ENCODE results near the gene ATPAF1.

The ATPAF1 gene

DNA sequence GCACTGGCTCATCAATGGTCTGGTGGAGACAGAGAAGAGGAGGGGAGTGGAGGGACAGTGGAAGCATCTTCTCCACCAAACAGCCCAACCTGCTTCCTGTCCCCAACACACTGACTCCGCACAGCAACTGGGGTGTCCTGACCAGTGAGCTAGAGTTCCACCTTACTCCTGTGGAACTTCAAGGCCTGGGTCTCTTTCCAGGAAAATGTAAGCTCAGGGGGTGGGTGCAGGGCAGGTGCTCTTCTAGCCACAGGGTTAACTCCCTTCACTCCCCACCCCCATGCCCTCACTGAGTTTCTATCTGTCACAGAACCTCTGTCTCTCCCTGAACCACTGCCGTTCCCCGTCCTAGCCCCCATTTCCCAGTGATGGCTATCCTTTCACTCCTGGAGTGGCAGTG is 52.4 kb downstream of the ATPAF1 start:
- Histone ChIP-seq H2AFZ (ENCODE audit: low read length, unreplicated experiment) (no peak overlapping the region), H3K4me1 (ENCODE audit: control insufficient read depth, insufficient read depth, low read length, unreplicated experiment) (peaks cover 38% of the 10 kb centered on the region), H3K4me3 (ENCODE audit: low read depth, low read length) (peak overlapping the region; percentile 88), H3K27ac (ENCODE audit: low read depth, low read length) (no peak overlapping the region), H3K27me3 (ENCODE audit: insufficient read depth, low read length) (no peaks in the 10 kb centered on the region), H3K36me3 (ENCODE audit: insufficient read depth, low read length) (no peaks in the 10 kb centered on the region), H3K79me2 (ENCODE audit: control insufficient read depth, insufficient read depth, low read length, unreplicated experiment) (peaks cover 4% of the 10 kb centered on the region)

DNA sequence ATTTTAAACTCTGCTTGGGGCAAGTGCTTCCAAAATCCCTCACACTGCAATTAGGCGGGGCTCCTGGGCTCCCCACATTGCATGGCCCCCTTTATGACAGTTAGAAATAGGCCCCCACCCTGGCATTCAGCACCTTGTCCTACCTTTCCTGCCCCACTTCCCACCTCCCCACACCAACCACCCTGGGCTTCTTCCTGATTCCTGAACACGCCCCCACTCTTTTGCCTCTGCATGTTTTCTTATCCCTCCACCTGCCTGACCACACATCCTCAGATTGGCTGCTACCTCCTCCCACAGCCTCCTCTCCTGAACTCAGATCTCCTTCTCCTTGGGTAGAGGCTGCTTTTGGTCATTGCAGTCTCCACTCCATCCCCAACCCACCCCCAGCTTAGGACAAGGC is 53.1 kb downstream of the ATPAF1 start:
- no peaks in the 10 kb centered on the region for H3K27me3 ChIP-seq (ENCODE audit: insufficient read depth, low read length)
- no peaks in the 10 kb centered on the region for H3K36me3 ChIP-seq (ENCODE audit: insufficient read depth, low read length)
- H3K4me1 ChIP-seq (ENCODE audit: control insufficient read depth, insufficient read depth, low read length, unreplicated experiment) = peaks cover 38% of the 10 kb centered on the region
- H3K27ac ChIP-seq (ENCODE audit: low read depth, low read length) = no peak overlapping the region
- no peak overlapping the region for H2AFZ ChIP-seq (ENCODE audit: low read length, unreplicated experiment)
- peaks cover 4% of the 10 kb centered on the region for H3K79me2 ChIP-seq (ENCODE audit: control insufficient read depth, insufficient read depth, low read length, unreplicated experiment)
- peak overlapping the region; percentile 88; the same call in 1 of the 2 replicates for H3K4me3 ChIP-seq (ENCODE audit: low read depth, low read length)

DNA sequence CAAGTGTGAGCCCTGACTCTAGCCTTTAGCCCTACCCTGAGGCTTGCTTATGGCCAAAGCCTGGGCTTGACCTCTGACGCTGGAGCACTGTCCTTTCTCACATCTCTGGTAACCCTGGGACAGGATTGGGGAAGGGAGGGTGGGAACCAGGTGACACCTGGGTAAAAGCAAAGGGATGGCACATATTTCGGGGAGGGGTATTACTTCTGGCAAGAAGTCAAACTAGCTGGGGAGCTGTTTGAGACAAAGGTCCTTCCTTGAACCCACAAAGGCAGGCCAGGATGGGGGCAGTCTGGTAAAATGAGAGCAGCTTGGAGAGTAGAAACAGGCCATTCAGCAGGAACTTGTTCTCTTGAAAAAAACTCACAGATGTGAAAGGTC is 53.6 kb downstream of the ATPAF1 start:
- H3K4me3 ChIP-seq (ENCODE audit: low read depth, low read length) = no peak overlapping the region
- H3K4me1 ChIP-seq (ENCODE audit: control insufficient read depth, insufficient read depth, low read length, unreplicated experiment) = peaks cover 38% of the 10 kb centered on the region
- no peak overlapping the region for H2AFZ ChIP-seq (ENCODE audit: low read length, unreplicated experiment)
- no peak overlapping the region for H3K27ac ChIP-seq (ENCODE audit: low read depth, low read length)
- no peaks in the 10 kb centered on the region for H3K27me3 ChIP-seq (ENCODE audit: insufficient read depth, low read length)
- peaks cover 4% of the 10 kb centered on the region for H3K79me2 ChIP-seq (ENCODE audit: control insufficient read depth, insufficient read depth, low read length, unreplicated experiment)
- H3K36me3 ChIP-seq (ENCODE audit: insufficient read depth, low read length) = peaks cover 1% of the 10 kb centered on the region; the same call in 1 of the 2 replicates

DNA sequence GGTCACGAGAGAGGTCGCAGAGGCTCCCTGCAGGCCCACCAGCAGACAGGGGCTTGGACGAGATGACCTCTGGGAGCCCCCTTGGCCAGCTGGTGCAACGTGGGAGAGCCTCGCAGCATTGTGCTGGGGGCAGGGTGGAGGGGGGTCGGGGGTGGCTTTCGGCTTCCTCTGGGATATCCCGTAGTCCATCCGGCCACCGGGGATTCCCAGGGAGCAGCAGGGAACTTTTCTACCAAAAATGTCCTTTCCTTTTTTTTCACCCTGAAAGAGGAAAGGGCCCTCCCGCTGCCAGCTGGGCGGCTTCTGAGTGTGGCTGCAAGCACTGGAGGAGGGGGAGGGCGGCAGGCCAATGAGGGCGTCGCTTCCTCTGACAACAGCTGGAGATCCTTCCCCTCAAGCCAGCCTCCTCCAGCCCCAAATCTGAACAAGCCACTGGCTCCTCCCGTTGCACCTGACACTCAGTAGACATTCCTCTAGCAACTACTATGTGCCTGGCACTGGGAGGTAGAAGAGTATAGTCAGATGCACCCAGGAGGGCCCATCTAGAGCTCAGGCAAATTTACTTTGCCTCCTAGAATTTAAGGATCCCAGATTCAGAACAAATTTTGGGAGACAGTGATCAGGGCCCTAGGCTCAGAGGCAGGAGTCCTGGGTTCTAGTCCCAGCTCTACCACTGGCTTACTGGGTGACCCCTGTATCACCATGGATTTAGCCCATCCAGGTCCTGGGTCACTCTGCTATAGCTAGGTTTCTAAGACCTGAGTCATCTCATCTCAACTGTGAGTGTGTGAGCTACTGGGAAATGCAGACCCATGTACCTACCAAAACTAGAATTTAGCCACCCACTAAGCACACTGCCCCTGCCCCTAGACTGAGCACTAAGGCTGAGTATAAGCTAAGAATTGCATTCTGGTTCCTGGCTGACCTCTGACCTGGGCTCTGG is 54.2 kb downstream of the ATPAF1 start:
- Histone ChIP-seq H2AFZ (ENCODE audit: low read length, unreplicated experiment) (no peak overlapping the region), H3K4me3 (ENCODE audit: low read depth, low read length) (no peak overlapping the region), H3K36me3 (ENCODE audit: insufficient read depth, low read length) (peaks cover 6% of the 10 kb centered on the region; the same call in 1 of the 2 replicates), H3K79me2 (ENCODE audit: control insufficient read depth, insufficient read depth, low read length, unreplicated experiment) (peaks cover 4% of the 10 kb centered on the region), H3K4me1 (ENCODE audit: control insufficient read depth, insufficient read depth, low read length, unreplicated experiment) (peaks cover 38% of the 10 kb centered on the region), H3K27me3 (ENCODE audit: insufficient read depth, low read length) (no peaks in the 10 kb centered on the region), H3K27ac (ENCODE audit: low read depth, low read length) (no peak overlapping the region)

DNA sequence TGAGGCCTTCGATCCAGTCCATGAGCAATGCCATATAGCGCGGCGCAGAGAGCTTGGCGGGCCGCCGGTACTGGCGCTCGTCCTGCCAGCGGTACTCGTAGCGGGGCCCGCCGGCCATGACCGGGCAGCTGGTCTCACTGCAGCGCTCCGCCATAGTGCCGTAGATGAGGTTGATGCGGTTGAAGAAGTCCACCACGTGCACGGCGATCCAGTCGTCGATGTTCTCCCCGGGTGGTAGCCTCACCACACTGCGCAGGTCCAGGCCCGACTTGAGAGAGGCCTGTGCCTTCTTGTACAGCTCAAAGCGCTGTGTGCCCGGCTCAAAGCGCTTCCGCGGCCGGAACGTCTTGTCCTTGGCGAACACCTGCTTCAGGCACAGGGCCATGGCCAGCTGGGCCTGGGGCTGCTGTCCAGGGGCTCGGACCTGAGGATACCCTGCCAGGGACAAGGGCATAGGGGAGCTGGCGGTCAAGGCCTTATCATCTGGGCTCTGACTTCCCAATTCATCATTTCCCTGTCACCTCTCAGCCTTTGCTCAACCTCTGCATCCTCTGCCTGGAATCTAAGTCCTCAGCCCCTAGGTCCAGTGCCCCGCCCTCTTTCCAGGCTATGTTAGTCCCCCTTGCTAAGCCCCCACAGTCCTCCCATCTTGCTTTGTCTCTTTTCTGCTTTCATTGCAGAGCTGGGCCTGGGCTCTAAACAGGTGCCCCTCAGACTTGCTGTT is 55.1 kb downstream of the ATPAF1 start:
- Histone ChIP-seq H3K79me2 (ENCODE audit: control insufficient read depth, insufficient read depth, low read length, unreplicated experiment) (peaks cover 4% of the 10 kb centered on the region), H3K4me1 (ENCODE audit: control insufficient read depth, insufficient read depth, low read length, unreplicated experiment) (peaks cover 38% of the 10 kb centered on the region), H3K27ac (ENCODE audit: low read depth, low read length) (no peak overlapping the region), H3K4me3 (ENCODE audit: low read depth, low read length) (no peak overlapping the region), H3K36me3 (ENCODE audit: insufficient read depth, low read length) (peaks cover 6% of the 10 kb centered on the region; the same call in 1 of the 2 replicates), H2AFZ (ENCODE audit: low read length, unreplicated experiment) (no peak overlapping the region), H3K27me3 (ENCODE audit: insufficient read depth, low read length) (no peaks in the 10 kb centered on the region)

DNA sequence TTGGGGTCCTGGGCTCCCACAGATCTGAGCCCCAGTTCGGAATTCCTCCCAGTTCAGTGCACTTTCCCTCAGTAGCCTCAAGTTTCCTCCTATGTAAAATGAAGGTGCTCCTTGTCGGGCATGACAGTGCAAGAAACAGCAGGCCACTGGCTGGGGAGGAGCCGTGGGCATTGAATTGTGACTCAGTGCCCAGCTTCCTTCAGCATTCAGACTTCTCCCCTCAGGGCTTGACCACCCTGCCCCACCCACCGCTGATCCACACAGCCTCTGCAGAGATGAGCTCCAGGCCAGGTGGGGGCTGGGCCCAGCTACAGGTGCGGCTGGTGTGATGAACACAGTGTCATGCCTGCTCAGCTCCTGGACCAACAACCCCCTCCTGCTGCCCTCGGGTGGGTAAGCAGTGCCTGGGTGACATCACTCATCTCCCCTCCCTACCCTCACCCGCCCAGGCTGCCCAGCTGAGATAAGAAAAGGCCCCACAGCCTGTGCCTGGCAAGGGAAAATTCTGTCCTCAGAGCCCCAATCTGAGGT is 56.4 kb downstream of the ATPAF1 start:
- no peak overlapping the region for H3K4me3 ChIP-seq (ENCODE audit: low read depth, low read length)
- H3K4me1 ChIP-seq (ENCODE audit: control insufficient read depth, insufficient read depth, low read length, unreplicated experiment) = peaks cover 33% of the 10 kb centered on the region
- H3K27me3 ChIP-seq (ENCODE audit: insufficient read depth, low read length) = no peaks in the 10 kb centered on the region
- peaks cover 4% of the 10 kb centered on the region for H3K79me2 ChIP-seq (ENCODE audit: control insufficient read depth, insufficient read depth, low read length, unreplicated experiment)
- no peak overlapping the region for H2AFZ ChIP-seq (ENCODE audit: low read length, unreplicated experiment)
- H3K27ac ChIP-seq (ENCODE audit: low read depth, low read length) = peak overlapping the region; percentile 19; the same call in 1 of the 2 replicates
- H3K36me3 ChIP-seq (ENCODE audit: insufficient read depth, low read length) = peaks cover 6% of the 10 kb centered on the region; the same call in 1 of the 2 replicates

DNA sequence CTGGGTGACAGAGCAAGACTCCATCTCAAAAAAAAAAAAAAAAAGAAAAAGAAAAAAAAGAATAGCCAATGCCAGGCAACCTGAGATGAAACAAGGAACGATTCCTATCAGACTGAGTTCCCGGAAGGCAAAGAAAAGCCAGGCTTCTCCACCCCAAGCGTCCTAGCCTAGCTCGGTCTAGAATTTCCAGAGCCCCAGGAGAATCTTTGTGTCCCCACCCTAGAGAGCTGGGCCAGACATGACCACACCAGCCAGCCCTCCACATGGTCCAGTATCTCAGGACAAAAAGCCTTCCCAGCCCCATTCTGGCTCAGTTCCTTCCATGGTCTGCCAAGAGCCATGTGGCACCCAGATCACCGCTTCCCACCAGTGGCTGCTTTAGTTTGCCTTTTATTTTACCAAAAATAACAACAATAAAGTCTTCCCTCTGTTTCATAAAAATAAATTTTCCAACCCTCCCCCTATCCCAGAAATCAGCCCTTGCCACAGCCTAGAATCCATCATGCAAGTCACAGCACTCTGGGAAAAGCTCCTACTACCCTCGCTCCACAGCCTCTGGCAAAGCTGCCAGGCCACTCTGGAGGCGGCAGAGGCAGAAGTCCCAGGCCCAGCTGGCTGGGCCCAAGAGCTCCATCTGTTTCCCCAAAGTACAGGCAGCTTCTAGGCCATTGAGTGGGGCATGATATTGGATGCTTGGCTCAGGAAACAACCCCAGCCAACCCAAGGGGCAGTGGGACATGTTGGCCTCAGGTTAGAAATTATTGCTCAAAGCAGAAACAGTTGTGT is 60.6 kb downstream of the ATPAF1 start:
- H3K4me1 ChIP-seq (ENCODE audit: control insufficient read depth, insufficient read depth, low read length, unreplicated experiment) = peaks cover 13% of the 10 kb centered on the region
- H3K27me3 ChIP-seq (ENCODE audit: insufficient read depth, low read length) = no peaks in the 10 kb centered on the region
- H3K4me3 ChIP-seq (ENCODE audit: low read depth, low read length) = no peak overlapping the region
- H3K36me3 ChIP-seq (ENCODE audit: insufficient read depth, low read length) = peaks cover 6% of the 10 kb centered on the region; the same call in 1 of the 2 replicates
- no peak overlapping the region for H2AFZ ChIP-seq (ENCODE audit: low read length, unreplicated experiment)
- H3K79me2 ChIP-seq (ENCODE audit: control insufficient read depth, insufficient read depth, low read length, unreplicated experiment) = no peaks in the 10 kb centered on the region
- no peak overlapping the region for H3K27ac ChIP-seq (ENCODE audit: low read depth, low read length)

DNA sequence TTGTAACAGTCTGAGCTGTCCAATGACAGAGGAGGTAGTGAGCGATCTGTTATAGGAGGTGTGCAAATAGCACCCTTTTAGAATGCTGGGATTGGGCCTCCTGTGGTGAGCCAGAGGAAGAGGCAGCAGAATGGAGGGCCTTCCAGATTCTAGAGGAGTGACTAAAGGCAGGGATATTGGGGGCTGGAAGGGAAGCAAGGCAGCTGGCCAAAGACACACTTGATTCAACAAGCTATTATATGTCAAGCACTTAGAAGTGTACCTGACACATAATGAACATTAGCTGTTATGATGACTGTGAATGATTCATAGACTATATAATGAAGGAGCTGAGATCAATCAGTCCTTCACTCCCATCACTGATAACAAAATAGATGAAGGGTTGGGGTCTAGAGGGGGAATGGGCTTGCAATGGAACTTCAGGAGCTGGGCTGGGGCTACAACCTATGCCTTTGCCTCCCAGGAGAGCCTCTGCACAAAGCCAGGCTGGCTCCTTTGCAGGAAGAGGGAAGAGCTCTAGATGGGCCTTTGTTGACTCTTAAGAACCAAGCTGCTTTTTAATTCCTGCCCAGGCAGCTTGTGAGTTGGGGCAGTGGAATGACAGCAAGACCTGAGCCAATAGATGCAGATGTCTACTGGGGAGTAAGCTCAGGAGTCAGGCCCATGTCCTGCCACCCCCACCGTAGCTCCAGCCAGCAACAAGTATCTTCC is 61.8 kb downstream of the ATPAF1 start:
- Histone ChIP-seq H3K79me2 (ENCODE audit: control insufficient read depth, insufficient read depth, low read length, unreplicated experiment) (no peaks in the 10 kb centered on the region), H3K27ac (ENCODE audit: low read depth, low read length) (no peak overlapping the region), H3K4me3 (ENCODE audit: low read depth, low read length) (no peak overlapping the region), H3K4me1 (ENCODE audit: control insufficient read depth, insufficient read depth, low read length, unreplicated experiment) (peaks cover 8% of the 10 kb centered on the region), H3K27me3 (ENCODE audit: insufficient read depth, low read length) (no peaks in the 10 kb centered on the region), H3K36me3 (ENCODE audit: insufficient read depth, low read length) (peaks cover 6% of the 10 kb centered on the region; the same call in 1 of the 2 replicates), H2AFZ (ENCODE audit: low read length, unreplicated experiment) (no peak overlapping the region)

DNA sequence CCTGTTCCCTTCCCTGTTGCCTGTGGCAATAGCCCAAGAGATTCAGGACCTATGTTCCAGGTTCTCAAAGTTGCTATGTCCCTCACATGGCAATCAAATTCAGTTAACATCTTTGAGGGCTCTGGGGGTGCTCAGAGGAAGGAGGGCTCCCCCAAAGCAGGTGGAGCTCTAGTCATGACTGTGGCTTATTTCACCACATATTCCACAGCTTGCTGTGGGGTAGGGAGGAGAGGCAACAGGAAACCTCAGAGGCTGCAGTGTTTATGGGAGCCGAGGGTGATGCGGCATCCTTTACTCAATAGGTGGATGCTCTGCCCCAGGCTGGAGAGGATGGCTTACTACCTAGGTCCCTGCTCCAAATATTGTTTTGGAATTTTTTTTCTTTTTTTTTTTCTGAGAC is 62.9 kb downstream of the ATPAF1 start:
- Histone ChIP-seq H3K4me1 (ENCODE audit: control insufficient read depth, insufficient read depth, low read length, unreplicated experiment) (peaks cover 6% of the 10 kb centered on the region), H3K27me3 (ENCODE audit: insufficient read depth, low read length) (no peaks in the 10 kb centered on the region), H3K27ac (ENCODE audit: low read depth, low read length) (no peak overlapping the region), H3K36me3 (ENCODE audit: insufficient read depth, low read length) (peaks cover 6% of the 10 kb centered on the region; the same call in 1 of the 2 replicates), H3K79me2 (ENCODE audit: control insufficient read depth, insufficient read depth, low read length, unreplicated experiment) (no peaks in the 10 kb centered on the region), H3K4me3 (ENCODE audit: low read depth, low read length) (peak overlapping the region; percentile 86; the same call in 1 of the 2 replicates), H2AFZ (ENCODE audit: low read length, unreplicated experiment) (no peak overlapping the region)
